ENCODE measurements around the gene CEP89.
"Not testable (repeated sequence)": the region's sequence is repeated elsewhere in the genome, so short reads cannot be mapped to it uniquely, and the experiment has no call there.

CEP89 gene

GRCh38 chr19:32890326-32890725 is 81.4 kb downstream of the CEP89 start:
- DNase-seq, result no peak

GRCh38 chr19:32889137-32889934 is 82.4 kb downstream of the CEP89 start:
- no peak for DNase-seq

GRCh38 chr19:32887572-32888215 is 84.1 kb downstream of the CEP89 start:
- no peak for DNase-seq

- no peak for DNase-seq
Measured at GRCh38 chr19:32886241-32886640, 85.5 kb downstream of the CEP89 start.

- DNase-seq, result not testable (repeated sequence)
Measured at GRCh38 chr19:32885255-32885654, 86.5 kb downstream of the CEP89 start.

GRCh38 chr19:32881766-32882165 is 90.0 kb downstream of the CEP89 start:
- DNase-seq, result no peak

GRCh38 chr19:32880622-32881021 is 91.1 kb downstream of the CEP89 start:
- DNase-seq, result no peak

- no peak for DNase-seq
Measured at GRCh38 chr19:32879741-32880140, 92.0 kb downstream of the CEP89 start.

GRCh38 chr19:32878988-32879387 is 92.8 kb downstream of the CEP89 start:
- no peak for DNase-seq

- no peak for DNase-seq
Measured at GRCh38 chr19:32877977-32878745, 93.6 kb downstream of the CEP89 start.

GRCh38 chr19:32877323-32877912 is 94.3 kb downstream of the CEP89 start:
- DNase-seq, result no peak

GRCh38 chr19:32876919-32877285 is 94.9 kb downstream of the CEP89 start:
- no peak for DNase-seq

GRCh38 chr19:32876236-32876918 is 95.4 kb downstream of the CEP89 start:
- DNase-seq, result no peak

GRCh38 chr19:32875428-32875827 is 96.3 kb downstream of the CEP89 start:
- no peak for DNase-seq

- no peak for DNase-seq
Measured at GRCh38 chr19:32874605-32875004, 97.2 kb downstream of the CEP89 start.

- peak; percentile 5 for DNase-seq
Measured at GRCh38 chr19:32873247-32873959, 98.4 kb downstream of the CEP89 start.

GRCh38 chr19:32872391-32872790 is 99.4 kb downstream of the CEP89 start:
- no peak for DNase-seq

- no peak for DNase-seq
Measured at GRCh38 chr19:32870981-32871451, 100.7 kb downstream of the CEP89 start.

- no peak for DNase-seq
Measured at GRCh38 chr19:32869966-32870573, 101.7 kb downstream of the CEP89 start.

GRCh38 chr19:32869369-32869965 is 102.3 kb downstream of the CEP89 start, which contains the start of gene SLC7A9:
Gene SLC7A9 (minus strand): TSS chr19:32869767. CDS start chr19:32868534, 1,233 bp downstream.
- DNase-seq, result no peak

Data from activated CD4-positive, alpha-beta T cell treated with anti-CD3 and anti-CD28 coated beads, Interleukin-2, Interleukin-6, amounts not matched to agents 100 ng/mL and 50 ng/mL, durations not matched to agents 16 hours and 8 hours (primary cell).